HL-60 (cell line): Measurements from ENCODE around the gene CCL11.

Experiments used
- DNase-seq, 2 experiments: peaks; one replicate each; pipeline ENCODE4 v3.0.0-alpha.2; 2010 to 2020; ENCODE audit warnings: low read depth in 1 of 2, low spot score in 1 of 2
- H3K27ac ChIP-seq: fragments of 250-450 bp; sonication (Bioruptor Pico); replicated peaks from 2 replicates; pipeline ENCODE4 v1.5.1; 2020; ENCODE audit warnings: mild to moderate bottlenecking, moderate library complexity
- H3K27me3 ChIP-seq: fragments of 250-450 bp; sonication (Bioruptor Pico); 2 replicates; pipeline ENCODE4 v1.5.1; 2021; ENCODE audit warnings: mild to moderate bottlenecking, moderate library complexity; ENCODE audit not compliant: insufficient read depth, poor library complexity, severe bottlenecking
- H3K4me3 ChIP-seq: replicated peaks from 2 replicates; pipeline ENCODE4 v1.5.1; 2011; ENCODE audit warnings: mild to moderate bottlenecking, control low read depth, low read length; ENCODE audit not compliant: insufficient read depth
- GABPA ChIP-seq: IDR thresholded peaks from 2 replicates; pipeline ENCODE4 v1.6.1; 2012; ENCODE audit warnings: low read depth
- POLR2AphosphoS5 ChIP-seq: IDR thresholded peaks from 2 replicates; pipeline ENCODE4 v1.6.1; 2012; ENCODE audit warnings: low read depth
- SPI1 ChIP-seq: IDR thresholded peaks from 2 replicates; pipeline ENCODE4 v1.6.1; 2012; ENCODE audit warnings: low read depth, mild to moderate bottlenecking, borderline replicate concordance
- TF ChIP-seq, protein P1 (sequence below): IDR thresholded peaks from one replicate; pipeline ENCODE4 v1.5.1; 2011; ENCODE audit warnings: low read length, control low read depth, inconsistent platforms; ENCODE audit not compliant: insufficient read depth
- TF ChIP-seq, protein P2 (sequence below): IDR thresholded peaks from 2 replicates; pipeline ENCODE4 v1.6.1; 2012; ENCODE audit warnings: low read depth; ENCODE audit not compliant: insufficient replicate concordance

The CCL11 gene

DNA sequence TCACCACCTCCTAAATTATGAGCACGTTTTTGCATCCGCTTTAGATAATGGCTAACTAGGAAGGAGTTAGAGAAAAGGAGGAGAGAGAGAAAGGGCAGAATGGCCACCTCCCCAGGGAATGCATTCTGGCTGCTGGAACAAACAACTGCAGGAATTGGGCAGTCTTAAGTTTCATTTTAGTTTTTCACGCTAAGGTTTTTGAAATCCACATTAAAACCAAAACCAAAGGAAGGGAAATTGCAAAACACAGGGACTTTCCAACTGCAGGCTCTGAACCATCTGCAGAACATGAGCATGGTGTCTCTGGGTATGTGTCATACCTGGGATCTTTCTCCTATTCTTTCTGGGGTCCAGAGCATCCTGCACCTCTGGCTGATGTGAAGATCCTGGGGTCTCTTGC, 21.6 kb downstream of the CCL11 start:
- no peaks in the 10 kb centered on the region for H3K27me3 ChIP-seq
- H3K4me3 ChIP-seq, result no peak overlapping the region
- DNase-seq, result peak in 1 of 2 experiments; percentile 15
- no peak for TF ChIP-seq POLR2AphosphoS5
- TF ChIP-seq, protein P1, sequence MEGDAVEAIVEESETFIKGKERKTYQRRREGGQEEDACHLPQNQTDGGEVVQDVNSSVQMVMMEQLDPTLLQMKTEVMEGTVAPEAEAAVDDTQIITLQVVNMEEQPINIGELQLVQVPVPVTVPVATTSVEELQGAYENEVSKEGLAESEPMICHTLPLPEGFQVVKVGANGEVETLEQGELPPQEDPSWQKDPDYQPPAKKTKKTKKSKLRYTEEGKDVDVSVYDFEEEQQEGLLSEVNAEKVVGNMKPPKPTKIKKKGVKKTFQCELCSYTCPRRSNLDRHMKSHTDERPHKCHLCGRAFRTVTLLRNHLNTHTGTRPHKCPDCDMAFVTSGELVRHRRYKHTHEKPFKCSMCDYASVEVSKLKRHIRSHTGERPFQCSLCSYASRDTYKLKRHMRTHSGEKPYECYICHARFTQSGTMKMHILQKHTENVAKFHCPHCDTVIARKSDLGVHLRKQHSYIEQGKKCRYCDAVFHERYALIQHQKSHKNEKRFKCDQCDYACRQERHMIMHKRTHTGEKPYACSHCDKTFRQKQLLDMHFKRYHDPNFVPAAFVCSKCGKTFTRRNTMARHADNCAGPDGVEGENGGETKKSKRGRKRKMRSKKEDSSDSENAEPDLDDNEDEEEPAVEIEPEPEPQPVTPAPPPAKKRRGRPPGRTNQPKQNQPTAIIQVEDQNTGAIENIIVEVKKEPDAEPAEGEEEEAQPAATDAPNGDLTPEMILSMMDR, result no peak
- TF ChIP-seq GABPA, result no peak
- TF ChIP-seq, protein P2, sequence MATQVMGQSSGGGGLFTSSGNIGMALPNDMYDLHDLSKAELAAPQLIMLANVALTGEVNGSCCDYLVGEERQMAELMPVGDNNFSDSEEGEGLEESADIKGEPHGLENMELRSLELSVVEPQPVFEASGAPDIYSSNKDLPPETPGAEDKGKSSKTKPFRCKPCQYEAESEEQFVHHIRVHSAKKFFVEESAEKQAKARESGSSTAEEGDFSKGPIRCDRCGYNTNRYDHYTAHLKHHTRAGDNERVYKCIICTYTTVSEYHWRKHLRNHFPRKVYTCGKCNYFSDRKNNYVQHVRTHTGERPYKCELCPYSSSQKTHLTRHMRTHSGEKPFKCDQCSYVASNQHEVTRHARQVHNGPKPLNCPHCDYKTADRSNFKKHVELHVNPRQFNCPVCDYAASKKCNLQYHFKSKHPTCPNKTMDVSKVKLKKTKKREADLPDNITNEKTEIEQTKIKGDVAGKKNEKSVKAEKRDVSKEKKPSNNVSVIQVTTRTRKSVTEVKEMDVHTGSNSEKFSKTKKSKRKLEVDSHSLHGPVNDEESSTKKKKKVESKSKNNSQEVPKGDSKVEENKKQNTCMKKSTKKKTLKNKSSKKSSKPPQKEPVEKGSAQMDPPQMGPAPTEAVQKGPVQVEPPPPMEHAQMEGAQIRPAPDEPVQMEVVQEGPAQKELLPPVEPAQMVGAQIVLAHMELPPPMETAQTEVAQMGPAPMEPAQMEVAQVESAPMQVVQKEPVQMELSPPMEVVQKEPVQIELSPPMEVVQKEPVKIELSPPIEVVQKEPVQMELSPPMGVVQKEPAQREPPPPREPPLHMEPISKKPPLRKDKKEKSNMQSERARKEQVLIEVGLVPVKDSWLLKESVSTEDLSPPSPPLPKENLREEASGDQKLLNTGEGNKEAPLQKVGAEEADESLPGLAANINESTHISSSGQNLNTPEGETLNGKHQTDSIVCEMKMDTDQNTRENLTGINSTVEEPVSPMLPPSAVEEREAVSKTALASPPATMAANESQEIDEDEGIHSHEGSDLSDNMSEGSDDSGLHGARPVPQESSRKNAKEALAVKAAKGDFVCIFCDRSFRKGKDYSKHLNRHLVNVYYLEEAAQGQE, result no peak
- no peak for TF ChIP-seq SPI1
- no peak overlapping the region for H3K27ac ChIP-seq

DNA sequence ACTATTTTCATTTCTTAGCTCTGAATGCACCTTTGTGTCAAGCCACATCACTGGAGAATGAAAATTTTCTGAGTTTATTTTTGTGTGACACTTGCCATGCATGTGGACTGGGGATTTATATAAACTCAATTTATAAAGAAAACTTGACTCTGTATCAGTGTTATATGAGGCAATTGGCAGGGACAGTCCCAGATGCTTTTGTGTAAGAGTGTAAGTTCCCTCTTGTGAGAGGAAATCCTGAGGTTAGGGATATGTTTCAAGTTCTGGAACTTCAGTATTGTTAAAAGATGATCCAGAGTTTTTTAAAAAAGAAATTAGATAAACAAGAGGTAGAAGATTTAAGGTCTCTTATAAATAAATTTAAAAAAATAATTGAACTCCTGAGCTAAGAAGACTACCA, 22.8 kb downstream of the CCL11 start:
- TF ChIP-seq, protein P2, result no peak
- TF ChIP-seq, protein P1, result no peak
- TF ChIP-seq GABPA (no peak), POLR2AphosphoS5 (no peak), SPI1 (no peak)
- no peaks in the 10 kb centered on the region for H3K27me3 ChIP-seq

DNA sequence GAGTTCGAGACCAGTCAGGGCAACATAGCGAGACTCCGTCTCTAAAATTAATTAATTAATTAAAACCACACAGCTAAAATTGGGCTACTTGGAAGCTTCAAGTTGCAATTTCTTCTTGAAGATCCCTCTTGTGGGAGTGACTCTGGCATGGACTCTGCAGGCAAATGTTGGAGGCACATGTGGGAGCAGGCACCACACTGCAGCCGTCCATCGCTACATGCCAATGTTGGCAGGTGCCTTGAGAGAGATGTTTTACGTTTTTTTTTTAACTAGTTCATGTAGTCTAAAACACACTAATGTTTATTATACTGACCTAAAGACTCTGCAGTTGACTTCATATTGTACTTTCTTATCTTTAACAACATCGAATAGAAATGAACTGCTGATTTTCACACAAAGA, 25.7 kb downstream of the CCL11 start:
- no peak for DNase-seq
- no peak overlapping the region for H3K4me3 ChIP-seq
- TF ChIP-seq, protein P2, result no peak
- no peak for TF ChIP-seq GABPA
- TF ChIP-seq POLR2AphosphoS5, result no peak
- TF ChIP-seq SPI1, result no peak
- TF ChIP-seq, protein P1, result no peak
- H3K27me3 ChIP-seq, result no peaks in the 10 kb centered on the region
- H3K27ac ChIP-seq, result no peak overlapping the region

More for the DNA sequence above, 22.8 kb downstream of the CCL11 start:
- no peak for DNase-seq
- Histone ChIP-seq H3K27ac (no peak overlapping the region), H3K4me3 (no peak overlapping the region)
